Right lung (tissue), 5 donors: ENCODE measurements around the gene ERICH2. TPM values are rescaled to one million over a fixed set of nuclear protein-coding genes. Genes with fewer than 3 reads are reported as not detected.

Experiments used
- DNase-seq, 2 donors: peaks; one replicate each; pipeline ENCODE4 v3.0.0-alpha.2; 2013
- polyA plus RNA-seq, 5 donors: library from polyadenylated mRNA; unstranded; fragments of 120-200 nt; gene quantifications; one replicate each; pipeline versions ENCODE4 v1.2.1 to v1.2.3, GENCODE V29; 2013; ENCODE audit warnings: inconsistent platforms in 1 of 5, low replicate concordance in 1 of 5; ENCODE audit not compliant: insufficient read length in 5 of 5, insufficient read depth in 1 of 5

The ERICH2 gene
- polyA plus RNA-seq, 5 donors: 9.6 to 16.3 (median 12.0) TPM

- DNase-seq: no peak
Observed at GRCh38 chr2:170842785-170843184, 72.6 kb downstream of the ERICH2 start.

- no peak for DNase-seq
Observed at GRCh38 chr2:170843656-170844055, 73.5 kb downstream of the ERICH2 start.

GRCh38 chr2:170845343-170845742 is 75.2 kb downstream of the ERICH2 start:
- no peak for DNase-seq

GRCh38 chr2:170846314-170846713 is 76.1 kb downstream of the ERICH2 start:
- no peak for DNase-seq

GRCh38 chr2:170847716-170848115 is 77.5 kb downstream of the ERICH2 start:
- DNase-seq: no peak

Other genes starting within 250 kb of the ERICH2 start
- 10 to 100 TPM in 2 of 5 donors, 1 to 10 TPM in 3; 7.1 to 16.9 (median 8.5) TPM for gene SP5, start 55.0 kb upstream of the ERICH2 start, polyA plus RNA-seq
- gene GAD1, start 46.5 kb downstream of the ERICH2 start, polyA plus RNA-seq: 1 to 10 TPM in 2 of 5 donors, under 1 TPM in 3; 0.93 to 1.1 (median 0.95) TPM
- 10 to 100 TPM; 73.3 to 84.3 (median 81.6) TPM for gene GORASP2, start 158.9 kb downstream of the ERICH2 start, polyA plus RNA-seq